Adrenal gland (tissue), 12 donors: ENCODE results near the gene HYAL2. TPM values are rescaled to one million over a fixed set of nuclear protein-coding genes. Genes with fewer than 3 reads are reported as not detected.

ENCODE experiments used
- DNase-seq, 7 donors: peaks; one replicate each; pipeline ENCODE4 v3.0.0-alpha.2; 2019 to 2020
- H3K27ac ChIP-seq, 5 donors: fragments of 200-600 bp; sonication (generic) in 4 of 5; 1 replicate in 3 of 5; 2 replicates in 2 of 5; pipeline versions ENCODE4 v1.5.1 to v1.8.0; 2016 to 2020; ENCODE audit warnings: mild to moderate bottlenecking in 1 of 5
- H3K27me3 ChIP-seq: fragments of 200-600 bp; 2 replicates; pipeline ENCODE4 v1.8.0; 2021
- H3K36me3 ChIP-seq, 2 donors: fragments of 200-600 bp; replicated peaks in 1 of 2; 1 replicate in 1 of 2; 2 replicates in 1 of 2; pipeline versions ENCODE4 v1.5.1 to v1.8.0; 2018 to 2022
- H3K4me1 ChIP-seq, 2 donors: fragments of 200-600 bp; replicated peaks in 1 of 2; 1 replicate in 1 of 2; 2 replicates in 1 of 2; pipeline versions ENCODE4 v1.5.1 to v1.8.0; 2018 to 2021
- H3K4me3 ChIP-seq, 4 donors: fragments of 200-600 bp; sonication (generic) in 3 of 4; one replicate each; pipeline ENCODE4 v1.5.1; 2016 to 2018
- H3K9me3 ChIP-seq, 3 donors: fragments of 200-600 bp; sonication (generic) in 1 of 3; replicated peaks in 1 of 3; 1 replicate in 2 of 3; 2 replicates in 1 of 3; pipeline versions ENCODE4 v1.5.1 to v1.8.0; 2016 to 2021
- POLR2A ChIP-seq, 2 donors: fragments of 450-650 bp; IDR thresholded peaks; one replicate each; pipeline ENCODE4 v1.6.1; 2017; ENCODE audit warnings: antibody characterized with exemption in 2 of 2, mild to moderate bottlenecking in 2 of 2, moderate library complexity in 1 of 2
- WGBS, 4 donors: extraction: QIAGEN DNeasy Blood & Tissue Kit in 2 of 4; methylation state at CpG; one replicate each; pipeline versions ENCODE4 v1.1.5 to v1.1.7; 2013 to 2017; 5-methylcytosine and 5-hydroxymethylcytosine counted together
- intact Hi-C, 2 donors: fragments of 100-400 bp; cut with DNase I; formaldehyde crosslinking; loops; one replicate each; pipeline versions ENCODE4 v1.14.1 to v1.15.0; 2022 to 2023
- polyA plus RNA-seq, 3 donors: library from polyadenylated mRNA; stranded (reverse); fragments of 200-250 nt in 2 of 3; fragments of 350-450 nt in 1 of 3; fragmentation: Illumina TruSeq in 1 of 3; extraction: RNeasy Lipid Tissue Mini Kit (QIAGEN cat#74804) in 1 of 3; gene quantifications; one replicate each; pipeline ENCODE4 v1.2.3, GENCODE V29; 2013 to 2014
- total RNA-seq, 9 donors: library from RNA; depleted of rRNA in 4 of 9; stranded (reverse); fragments of >200 nt in 4 of 9; fragments of 120-200 nt in 1 of 9; fragmentation: NEBNext Ultra II Directional in 1 of 9; extraction: Animal tissue kit (Norgen Biotek cat#: 25700) in 1 of 9; gene quantifications; one replicate each; pipeline versions ENCODE4 v1.1.0 to v1.2.4, GENCODE V29; 2013 to 2023
- TF ChIP-seq, protein P1 (sequence below), 6 experiments: fragments of 450-650 bp in 4 of 6; fragments of 200-600 bp in 2 of 6; sonication (generic) in 1 of 6; IDR thresholded peaks; 1 replicate in 5 of 6; 2 replicates in 1 of 6; pipeline versions ENCODE4 v1.5.1 to v1.8.0; 2016 to 2021; ENCODE audit warnings: antibody characterized with exemption in 6 of 6, mild to moderate bottlenecking in 2 of 6, moderate library complexity in 1 of 6
- donor health status: healthy with polysubstance abuse.
- donor health status: Bipolar disorder and iron deficiency.
- donor health status: DM: yes; HTN: yes; CAD: no.
- donor health status: DM: no; HTN: no; CAD: no.
- donor health status: DM: no; HTN: no; CAD: no.
- donor health status: DM: yes; HTN: yes; CAD: no.

HYAL2 gene
- total and polyA plus RNA-seq, 12 donors, result 28.0 to 186 (median 99.8) TPM

DNA sequence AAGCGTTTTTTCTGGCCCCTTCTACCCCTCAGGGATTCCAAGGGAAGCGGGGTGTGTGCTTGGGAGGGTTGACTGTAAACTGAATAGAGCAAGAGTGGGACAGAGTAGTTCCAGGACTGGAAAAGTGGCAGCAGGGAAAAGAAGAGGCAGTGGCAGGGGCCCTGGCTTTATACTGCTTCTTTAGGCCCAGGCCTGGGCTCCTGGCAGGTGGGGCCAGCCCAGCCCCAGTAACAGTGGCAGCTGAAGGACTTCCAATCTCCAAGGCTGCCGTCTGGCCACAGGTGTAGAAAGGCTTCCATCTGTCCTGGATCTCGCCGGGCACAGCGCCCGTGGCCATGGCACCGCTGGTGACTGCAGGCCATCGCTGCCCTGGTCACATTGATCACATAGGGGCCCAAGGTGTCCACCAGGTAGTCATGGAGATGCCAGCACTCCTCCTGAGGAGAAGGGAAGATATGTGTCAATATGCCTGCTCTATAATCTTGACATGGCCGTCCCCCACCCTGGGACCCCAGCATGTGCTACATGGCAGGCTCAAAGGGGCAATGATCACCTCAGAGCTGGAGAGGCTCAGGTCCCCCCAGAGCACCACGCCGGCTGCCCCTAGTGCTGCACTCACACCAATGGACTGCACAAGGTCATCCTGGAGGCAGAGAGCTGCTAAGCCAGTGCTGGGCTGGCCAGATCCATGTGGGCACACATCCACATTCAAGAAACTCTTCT, 29.3 kb downstream of the HYAL2 start:
- Histone ChIP-seq H3K4me1 (peaks cover 19 to 25% of the 10 kb centered on the region in 2 donors), H3K27me3 (no peaks in the 10 kb centered on the region), H3K36me3 (peaks cover 0 to 20% of the 10 kb centered on the region in 2 donors), H3K27ac (peak overlapping the region; percentile 23 to 92 (median 65)), H3K9me3 (no peaks in the 10 kb centered on the region), H3K4me3 (peak overlapping the region in 1 of 4 donors; percentile 80)
- WGBS, 4 donors, result 62 to 68% (median 65%) methylated on average over 10 to 12 of the region's 12 CpGs
- TF ChIP-seq POLR2A (IDR thresholded peaks at IDR 0.05), result peak in 1 of 2 donors; percentile 39
- TF ChIP-seq, protein P1, sequence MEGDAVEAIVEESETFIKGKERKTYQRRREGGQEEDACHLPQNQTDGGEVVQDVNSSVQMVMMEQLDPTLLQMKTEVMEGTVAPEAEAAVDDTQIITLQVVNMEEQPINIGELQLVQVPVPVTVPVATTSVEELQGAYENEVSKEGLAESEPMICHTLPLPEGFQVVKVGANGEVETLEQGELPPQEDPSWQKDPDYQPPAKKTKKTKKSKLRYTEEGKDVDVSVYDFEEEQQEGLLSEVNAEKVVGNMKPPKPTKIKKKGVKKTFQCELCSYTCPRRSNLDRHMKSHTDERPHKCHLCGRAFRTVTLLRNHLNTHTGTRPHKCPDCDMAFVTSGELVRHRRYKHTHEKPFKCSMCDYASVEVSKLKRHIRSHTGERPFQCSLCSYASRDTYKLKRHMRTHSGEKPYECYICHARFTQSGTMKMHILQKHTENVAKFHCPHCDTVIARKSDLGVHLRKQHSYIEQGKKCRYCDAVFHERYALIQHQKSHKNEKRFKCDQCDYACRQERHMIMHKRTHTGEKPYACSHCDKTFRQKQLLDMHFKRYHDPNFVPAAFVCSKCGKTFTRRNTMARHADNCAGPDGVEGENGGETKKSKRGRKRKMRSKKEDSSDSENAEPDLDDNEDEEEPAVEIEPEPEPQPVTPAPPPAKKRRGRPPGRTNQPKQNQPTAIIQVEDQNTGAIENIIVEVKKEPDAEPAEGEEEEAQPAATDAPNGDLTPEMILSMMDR (IDR thresholded peaks at IDR 0.05), result no peak
- peak in 5 of 7 donors; percentile 44 to 72 (median 65) for DNase-seq
- intact Hi-C loops, result no loop called here

- WGBS, 4 donors, result 0 to 10% (median 1%) methylated on average over 5 to 67 of the region's 67 CpGs
- peak in 1 of 2 donors; percentile 88 for TF ChIP-seq POLR2A (IDR thresholded peaks at IDR 0.05)
- TF ChIP-seq, protein P1 (IDR thresholded peaks at IDR 0.05), result no peak
- H3K27me3 ChIP-seq, result no peaks in the 10 kb centered on the region
- H3K27ac ChIP-seq, result peak within 1 kb of the TSS; percentile 23 to 92 (median 82)
- intact Hi-C loops, result no loop called here
- H3K4me1 ChIP-seq, result peaks cover 19 to 21% of the 10 kb centered on the region in 2 donors
- H3K36me3 ChIP-seq, result peaks cover 0 to 28% of the 10 kb centered on the region in 2 donors
- DNase-seq, result peak; percentile 95 to 99 (median 98)
- H3K9me3 ChIP-seq, result no peaks in the 10 kb centered on the region
- H3K4me3 ChIP-seq, result peak within 1 kb of the TSS; percentile 3 to 84 (median 78)
Measured at GRCh38 chr3:50292159-50293078, 30.1 kb downstream of the HYAL2 start, which contains the start of gene IFRD2. TSS of gene IFRD2 (minus strand) at chr3:50292429. CDS start at chr3:50292274, 155 bp downstream.

GRCh38 chr3:50290161-50290641, 32.3 kb downstream of the HYAL2 start:
- Histone ChIP-seq H3K9me3 (no peaks in the 10 kb centered on the region), H3K4me3 (no peak overlapping the region), H3K4me1 (peaks cover 19 to 21% of the 10 kb centered on the region in 2 donors), H3K27ac (no peak overlapping the region), H3K36me3 (peaks cover 0 to 30% of the 10 kb centered on the region in 2 donors), H3K27me3 (no peaks in the 10 kb centered on the region)
- 82 to 90% (median 86%) methylated on average over 9 to 16 of the region's 16 CpGs for WGBS, 4 donors
- intact Hi-C loops, result no loop called here
- no peak for TF ChIP-seq POLR2A (IDR thresholded peaks at IDR 0.05)
- TF ChIP-seq, protein P1 (IDR thresholded peaks at IDR 0.05), result no peak
- DNase-seq, result peak in 4 of 7 donors; percentile 44 to 70 (median 54)
